ENCODE measurements around the gene F13A1.

F13A1 gene

DNA sequence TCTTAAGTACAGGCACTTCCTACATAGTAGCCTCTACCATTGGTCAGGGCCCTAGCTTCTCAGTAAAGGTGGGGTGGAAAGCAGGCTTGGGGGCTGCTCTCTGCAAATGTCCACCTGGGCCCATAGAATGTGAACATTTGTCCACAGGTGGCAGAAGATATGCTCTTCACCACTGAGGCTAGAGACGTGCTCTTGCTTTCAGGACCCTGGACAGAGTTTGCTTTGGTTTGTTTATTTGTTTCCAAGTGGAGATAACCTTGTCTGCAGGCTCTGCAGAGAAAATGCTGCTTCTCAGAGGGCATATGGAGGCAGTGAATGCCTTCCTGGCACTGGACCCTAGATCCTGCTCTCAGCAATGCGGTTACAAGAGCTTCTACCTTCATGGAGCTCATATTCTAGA lies 129.0 kb downstream of the F13A1 start:
- DNase-seq = no peak

DNA sequence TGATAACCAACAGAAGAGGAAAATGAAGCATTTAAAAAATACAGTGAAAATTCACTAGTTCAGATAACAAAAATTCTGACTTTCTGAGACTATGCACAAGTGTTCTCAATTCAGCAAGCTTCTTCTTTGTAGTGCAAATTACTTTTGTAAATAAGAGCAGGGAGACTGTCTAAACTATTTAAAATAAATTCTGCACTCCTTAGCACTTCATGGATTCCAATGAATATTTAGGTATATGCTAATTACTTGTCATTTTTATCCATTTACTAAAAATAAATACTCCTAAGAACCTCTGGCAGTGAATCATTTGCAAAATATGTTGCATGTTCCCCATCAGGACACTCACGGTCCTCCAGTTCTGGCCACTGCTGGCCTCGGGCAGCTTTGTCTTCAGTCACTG lies 139.8 kb downstream of the F13A1 start:
- DNase-seq = no peak

DNA sequence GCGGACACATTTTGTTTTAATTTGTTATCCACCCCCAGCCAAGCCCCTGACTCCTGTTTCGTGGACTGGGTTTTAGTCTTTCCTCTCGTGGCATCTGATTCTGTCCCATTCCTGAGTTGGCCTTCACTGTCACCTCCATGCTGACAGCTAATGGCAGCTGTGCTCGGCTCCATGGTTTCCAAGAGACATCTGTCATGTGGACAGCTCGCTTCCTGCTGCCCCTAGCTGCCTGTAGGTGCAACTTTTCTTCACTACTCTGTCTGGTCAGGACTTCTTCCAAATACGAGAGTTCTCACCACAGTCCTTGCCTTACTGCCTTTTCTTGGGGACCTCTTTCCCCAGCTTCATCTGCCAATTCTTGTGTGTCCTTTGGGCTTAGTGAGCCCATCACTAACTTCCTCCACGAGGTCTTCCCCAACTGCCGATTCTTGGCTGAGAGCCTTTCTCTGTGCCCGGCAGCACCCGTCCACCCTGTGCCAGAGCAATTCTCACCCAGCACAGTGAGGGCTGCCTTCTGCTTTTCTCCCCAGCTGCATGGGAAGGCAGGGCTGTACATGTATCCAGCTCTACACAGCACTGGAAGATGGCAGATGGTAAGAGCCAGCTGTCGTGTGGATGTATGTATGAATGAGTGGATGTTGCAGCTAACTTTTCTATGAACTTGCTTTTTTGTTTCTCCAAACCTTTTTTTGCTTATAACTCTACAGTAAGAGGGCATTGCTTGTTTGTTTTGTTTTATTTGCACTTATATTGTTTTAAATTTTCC lies 140.4 kb downstream of the F13A1 start:
- DNase-seq = no peak

DNA sequence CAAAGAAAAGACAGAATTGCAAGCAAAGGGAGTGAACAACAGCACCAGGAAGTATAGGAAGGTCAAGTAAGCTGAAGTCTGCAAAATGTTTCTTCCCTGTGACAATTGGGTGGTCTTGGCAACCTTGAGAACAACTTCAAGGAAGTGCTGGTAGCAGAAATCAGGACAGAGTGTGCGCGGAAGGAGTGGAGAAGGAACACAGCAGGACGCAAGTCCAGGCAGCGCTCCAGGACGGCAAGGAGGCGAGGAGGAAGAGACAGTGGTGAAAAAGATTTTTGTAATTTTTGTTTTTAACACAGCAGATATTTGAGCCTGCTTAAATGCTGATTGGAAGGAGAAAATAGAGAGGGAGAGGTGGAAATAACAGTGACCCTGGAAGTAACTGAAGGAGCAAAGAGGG lies 141.7 kb downstream of the F13A1 start:
- no peak for DNase-seq

DNA sequence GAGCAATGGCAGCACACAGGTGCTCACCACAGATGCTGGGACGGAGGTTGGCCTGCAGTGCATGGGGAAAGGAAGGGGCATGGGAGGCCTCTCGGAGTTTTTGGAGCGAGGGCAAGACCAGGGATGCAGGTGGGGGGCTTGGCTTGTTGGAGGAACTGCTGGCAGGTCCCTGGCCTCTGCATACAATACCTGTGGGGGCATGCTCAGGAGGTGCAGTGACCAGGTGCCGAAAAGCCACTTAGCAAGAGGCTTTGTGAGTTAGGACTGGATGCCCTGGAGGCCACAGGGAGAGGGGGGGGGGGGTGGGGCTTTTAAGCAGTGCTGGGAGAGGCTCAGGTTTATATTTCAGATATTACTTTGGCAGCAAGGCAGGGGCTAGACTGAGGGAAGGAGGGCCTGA lies 142.7 kb downstream of the F13A1 start:
- DNase-seq = no peak

DNA sequence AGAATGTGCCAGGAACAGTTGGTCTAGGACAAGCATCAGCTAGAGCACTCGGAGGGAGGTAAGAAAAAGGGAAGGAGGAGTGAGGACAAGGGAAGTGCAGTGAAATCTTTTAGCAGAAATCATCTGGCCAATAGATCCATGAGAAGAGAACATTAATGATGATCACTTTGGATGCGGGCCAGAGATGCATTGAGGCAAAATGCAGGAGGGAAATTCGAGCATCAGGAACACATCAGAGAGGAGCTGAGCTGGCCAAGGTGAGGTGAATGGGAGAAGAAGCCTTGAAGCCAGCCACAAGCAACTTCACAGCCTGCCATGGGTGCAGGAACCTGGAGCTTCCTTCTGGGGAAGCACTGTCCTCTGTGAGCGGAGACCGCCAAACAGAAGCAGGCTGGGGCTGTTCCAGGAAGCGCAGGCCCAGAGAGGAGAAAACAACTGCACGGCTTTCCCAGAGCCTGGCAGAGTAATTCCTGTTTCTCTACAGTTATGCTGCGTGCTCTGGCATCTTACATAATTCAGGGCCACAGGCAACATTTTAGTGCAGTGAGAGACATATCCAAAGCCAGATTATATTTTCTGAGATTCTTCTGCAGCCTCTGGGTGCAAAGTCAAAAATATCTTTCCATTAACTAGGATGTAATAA lies 143.8 kb downstream of the F13A1 start:
- DNase-seq = no peak

DNA sequence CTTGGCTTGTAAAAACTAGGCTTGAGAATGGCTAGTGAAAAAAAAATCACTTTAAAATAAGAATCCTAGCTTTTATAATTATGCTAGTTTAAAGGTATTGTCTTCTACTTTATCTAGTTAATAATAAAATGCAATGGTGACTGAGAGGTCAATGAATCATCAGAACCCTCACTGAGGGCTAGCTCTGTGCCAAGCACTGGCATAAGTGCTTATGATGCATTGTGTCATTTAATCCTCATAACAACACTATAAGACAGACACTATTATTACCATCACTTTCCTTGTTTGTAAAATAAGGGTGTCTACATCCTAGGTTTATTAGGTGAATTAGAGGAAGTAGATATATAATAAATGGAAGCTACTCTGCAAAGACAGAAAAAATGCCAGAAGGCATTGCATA lies 144.3 kb downstream of the F13A1 start:
- no peak for DNase-seq

DNA sequence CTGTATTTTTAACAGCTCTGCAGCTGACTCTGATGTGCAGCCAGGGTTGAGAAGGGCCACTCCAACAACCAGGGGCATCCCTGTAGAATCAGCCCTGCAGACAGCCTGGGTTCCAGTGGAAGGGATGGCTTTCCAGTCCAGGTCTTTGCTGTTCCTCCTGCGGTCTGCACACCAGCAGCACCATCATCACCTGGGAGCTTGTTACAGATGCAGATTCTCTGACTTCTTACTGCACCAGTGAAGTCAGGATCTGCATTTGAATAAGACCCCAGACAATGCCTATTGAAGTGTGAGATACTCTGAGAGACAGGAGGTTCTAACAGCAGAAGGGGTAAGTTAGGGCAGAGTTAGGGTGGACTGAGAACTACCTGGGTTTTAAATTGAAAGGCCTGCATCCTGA lies 151.3 kb downstream of the F13A1 start:
- no peak for DNase-seq

DNA sequence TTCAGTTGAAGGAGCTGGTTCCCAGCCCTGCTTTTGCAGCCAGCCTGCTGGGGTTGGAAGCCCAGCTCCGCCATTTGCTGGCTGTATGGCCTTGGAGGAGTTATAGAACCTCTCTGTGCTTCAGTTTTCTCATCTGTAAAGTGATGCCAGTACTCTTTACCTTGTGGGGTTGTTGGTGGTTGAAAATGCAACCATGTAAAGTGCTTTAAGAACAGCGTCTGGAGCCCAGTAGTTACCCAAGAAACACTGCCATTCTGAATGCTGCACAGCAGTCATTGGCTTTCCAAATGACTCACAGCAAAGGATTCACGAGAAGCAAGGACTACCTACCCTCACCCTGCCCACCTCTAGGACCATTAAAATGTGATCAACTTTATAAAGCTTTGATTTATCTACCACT lies 154.4 kb downstream of the F13A1 start:
- no peak for DNase-seq

DNA sequence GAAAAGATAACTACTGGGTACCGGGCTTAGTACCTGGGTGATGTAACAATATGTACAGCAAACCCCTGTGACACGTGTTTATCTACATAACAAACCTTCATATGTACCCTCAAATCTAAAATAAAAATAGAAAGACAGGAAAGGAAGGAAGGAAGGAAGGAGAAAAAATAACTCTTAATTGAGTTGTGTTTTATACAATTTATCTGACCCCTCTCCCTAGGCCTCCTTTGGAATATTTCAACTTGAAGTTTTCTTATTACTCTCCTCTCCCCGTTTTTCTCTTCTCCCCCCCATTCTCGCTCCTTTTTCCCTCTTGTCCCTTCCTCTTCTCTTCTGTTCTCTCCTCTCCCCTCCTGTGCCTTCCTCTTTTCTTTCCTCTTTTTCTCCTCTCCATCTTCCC lies 156.1 kb downstream of the F13A1 start:
- DNase-seq = no peak

DNA sequence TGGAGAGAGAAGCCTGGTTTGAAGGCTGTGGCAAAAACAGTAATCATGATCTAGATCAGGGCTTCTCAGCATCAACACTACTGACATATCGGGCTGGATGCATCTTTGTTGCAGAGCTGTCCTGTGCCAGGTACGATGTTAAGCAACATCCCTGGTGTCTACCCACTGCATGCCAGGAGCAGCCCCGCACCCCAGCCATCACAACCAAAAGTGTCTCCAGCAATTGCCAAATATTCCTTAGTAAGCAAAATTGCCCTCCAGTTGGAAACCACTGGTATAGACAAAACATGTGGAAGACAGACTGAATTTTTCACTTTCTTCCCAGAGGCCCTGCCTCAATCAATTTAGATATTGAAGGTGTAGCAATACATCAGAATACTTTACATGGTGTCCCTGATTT lies 166.1 kb downstream of the F13A1 start:
- no peak for DNase-seq

DNA sequence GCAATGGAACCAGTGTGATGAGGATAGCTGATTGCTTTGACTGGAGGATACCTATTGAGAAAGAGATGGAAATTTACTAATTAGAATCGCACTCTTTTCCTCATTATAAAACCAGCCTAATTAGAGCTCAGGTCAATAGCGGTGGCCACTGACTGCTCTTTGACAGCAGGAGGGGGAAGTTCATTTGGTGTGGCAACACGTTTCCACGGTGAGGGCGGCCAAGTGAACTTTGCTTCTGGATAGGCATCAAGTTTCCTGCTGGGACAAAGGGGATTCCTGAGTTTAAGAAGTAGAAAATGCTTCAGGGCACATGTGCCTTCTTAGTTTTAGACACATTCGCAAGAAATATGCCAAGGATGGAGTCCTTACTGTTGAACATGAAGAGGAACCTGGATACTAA lies 168.4 kb downstream of the F13A1 start:
- DNase-seq = no peak

DNA sequence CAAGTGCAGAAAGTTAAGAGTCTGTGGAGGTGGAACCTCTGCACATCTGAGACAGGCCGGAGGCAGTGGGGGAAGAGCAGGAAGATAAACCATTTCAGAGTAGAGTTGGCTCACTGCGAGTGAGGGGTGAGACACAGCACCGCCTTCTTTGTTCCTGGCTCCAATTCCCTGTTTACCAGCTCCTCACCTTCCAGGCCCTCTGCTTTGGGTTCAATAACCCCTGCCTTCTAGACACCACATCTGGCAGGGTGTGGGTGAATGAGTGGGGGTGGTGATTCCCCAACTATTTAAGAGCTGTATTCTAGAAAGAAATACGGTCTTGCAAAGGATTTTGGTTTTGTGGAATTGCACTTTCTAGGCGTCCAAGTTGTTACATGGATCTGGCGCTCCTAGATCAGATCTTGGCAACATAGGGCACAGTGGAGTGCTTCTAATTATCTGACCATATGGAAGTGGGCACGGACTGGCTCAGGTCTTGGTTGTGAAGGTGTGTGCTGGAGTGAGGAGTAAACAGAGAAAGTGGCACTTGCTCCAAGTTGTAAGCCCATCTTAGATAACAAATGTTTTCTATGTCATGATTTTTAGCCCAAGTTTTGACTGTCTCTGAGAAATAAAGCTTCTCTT lies 172.2 kb downstream of the F13A1 start:
- DNase-seq = no peak

DNA sequence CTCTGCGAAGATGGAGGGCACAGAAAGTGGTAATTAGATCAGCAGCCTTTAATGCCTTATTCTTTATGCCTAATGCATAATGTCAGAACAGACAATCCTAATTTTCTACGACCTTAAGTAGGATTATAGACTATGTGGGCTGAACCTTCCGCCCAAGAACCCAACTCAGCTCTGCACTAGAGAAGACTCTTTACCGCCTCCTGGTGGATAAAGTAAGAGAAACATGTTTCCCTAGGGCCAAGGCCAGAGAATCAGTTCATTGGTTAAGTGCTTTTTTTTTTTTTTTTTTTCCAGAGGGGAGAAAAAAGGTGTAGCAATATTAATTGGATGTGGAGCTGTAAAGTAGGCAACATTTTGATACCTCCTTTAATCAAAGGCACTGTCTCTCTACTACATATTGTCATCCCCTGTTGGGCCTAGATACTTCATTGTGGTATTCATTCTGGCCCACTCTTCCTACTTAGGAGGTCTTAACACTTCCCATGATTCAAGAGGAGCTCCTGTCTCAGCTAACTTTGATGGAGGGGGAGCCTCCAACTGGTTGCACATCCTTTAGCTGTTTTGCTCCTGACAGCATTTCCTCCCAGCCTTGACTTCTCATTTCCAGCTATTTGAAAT lies 188.9 kb downstream of the F13A1 start:
- no peak for DNase-seq

DNA sequence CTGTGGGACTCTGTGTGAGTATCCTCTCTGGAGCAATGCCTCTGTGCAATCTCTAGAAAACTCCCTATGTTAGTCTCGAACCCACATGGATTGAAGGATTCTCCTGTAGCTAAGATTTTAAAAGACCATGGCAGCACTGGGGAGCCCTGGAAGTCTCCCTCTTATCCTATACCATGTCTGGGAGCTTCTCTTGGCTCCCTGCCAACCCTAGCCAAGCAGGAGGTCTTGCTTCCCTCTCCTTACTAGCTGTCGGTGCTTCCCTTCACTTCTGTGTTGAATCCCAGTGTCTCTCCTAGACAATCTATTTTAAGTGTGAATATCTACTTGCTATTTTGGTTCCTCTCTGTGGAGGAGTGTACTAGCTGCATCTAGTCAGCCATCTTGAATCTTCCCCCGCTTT lies 195.0 kb downstream of the F13A1 start:
- no peak for DNase-seq

DNA sequence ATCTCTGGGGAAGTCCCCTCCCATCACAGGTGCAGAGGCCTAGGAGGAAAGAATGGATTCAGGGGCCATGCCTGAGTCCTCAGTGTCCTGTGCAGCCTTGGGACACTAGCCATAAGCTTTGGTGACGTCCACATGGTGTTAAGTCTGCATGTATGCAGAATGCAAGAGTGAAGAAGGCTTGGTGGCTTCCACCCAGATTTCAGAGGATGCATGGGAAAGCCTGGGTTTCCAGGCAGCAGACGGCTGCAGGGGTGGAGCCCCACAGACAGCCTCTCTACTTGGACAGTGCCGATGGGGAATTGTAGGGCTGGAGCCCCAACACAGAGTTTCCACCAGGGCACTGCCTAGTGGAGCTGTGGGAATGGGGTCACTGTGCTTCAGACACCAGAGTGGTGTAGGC lies 196.7 kb downstream of the F13A1 start:
- no peak for DNase-seq

DNA sequence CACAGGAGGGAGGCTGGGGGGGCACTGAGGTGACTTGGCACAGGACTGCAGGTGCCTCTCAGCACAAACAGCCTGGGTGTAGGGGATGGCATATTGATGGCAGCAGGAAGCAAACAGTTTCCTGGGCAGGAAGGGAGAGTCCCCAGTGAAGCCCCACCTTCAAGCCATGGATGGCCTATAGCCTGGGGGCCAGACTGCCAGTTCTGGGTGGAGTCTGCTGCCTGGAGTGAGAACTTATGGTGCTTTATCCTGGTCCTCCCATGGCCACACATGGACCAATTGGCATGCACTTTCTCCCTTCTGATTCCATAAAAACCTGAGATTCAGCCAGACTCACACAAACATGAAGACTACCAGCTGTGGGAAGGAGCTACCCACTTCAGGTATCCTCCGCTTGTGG lies 198.5 kb downstream of the F13A1 start:
- DNase-seq = no peak

DNA sequence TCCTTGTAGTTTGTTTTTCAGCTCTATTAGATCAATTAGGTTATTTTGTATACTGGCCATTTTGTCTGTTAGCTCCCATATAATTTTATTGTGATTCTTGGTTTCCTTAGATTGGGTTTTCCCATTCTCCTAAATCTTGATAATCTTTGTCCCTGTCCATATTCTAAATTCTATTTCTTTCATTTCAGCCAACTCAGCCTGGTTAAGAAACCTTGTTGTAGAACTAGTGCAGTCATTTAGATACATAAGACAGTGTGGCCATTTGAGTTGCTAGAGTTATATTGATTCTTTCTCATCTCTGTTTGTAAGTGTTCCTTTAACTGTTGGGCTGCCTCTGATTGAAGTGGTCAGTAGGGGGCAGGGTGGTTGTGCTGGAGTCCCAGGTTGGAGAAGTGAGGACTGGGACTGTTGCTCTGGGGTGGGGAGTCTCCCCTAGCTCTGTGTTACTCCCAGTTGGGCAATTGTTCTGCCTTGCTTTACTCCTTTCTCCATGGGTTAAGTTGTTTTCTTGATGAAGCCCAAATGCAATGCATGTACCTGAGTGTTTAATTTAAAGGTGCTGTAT lies 214.9 kb downstream of the F13A1 start:
- DNase-seq = no peak
